ENCODE measurements around the gene UNC5C.

The UNC5C gene

DNA sequence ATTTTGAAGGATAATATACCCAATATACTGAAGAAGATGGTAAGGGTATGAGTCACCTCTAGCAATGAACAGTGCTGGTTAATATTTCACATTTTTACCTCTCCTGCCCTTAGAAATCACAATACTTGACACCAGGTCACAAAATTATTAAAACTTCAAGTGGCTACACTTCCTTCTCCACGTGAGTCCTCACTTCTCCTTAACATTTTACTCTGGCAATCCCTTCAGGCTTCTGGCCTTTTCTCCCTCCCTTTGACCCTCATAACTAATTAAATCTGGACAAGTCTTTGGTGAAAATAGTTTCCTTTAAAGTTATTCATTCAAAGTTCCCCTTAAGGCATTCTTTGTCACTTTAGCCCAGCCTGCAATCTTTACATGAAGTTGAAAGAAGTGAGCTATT lies 190.4 kb downstream of the UNC5C start:
- Histone ChIP-seq H2BK5ac (ENCODE audit: low read depth, low read length, poor library complexity) (no peak overlapping the region), H4K12ac (ENCODE audit: low read depth, low read length) (no peak overlapping the region), H3K27ac (ENCODE audit: low read depth, low read length) (no peak overlapping the region), H3K9ac (ENCODE audit: low read length) (no peak overlapping the region), H4K91ac (ENCODE audit: low read depth, low read length) (no peak overlapping the region), H3K79me2 (ENCODE audit: control insufficient read depth, insufficient read depth, low read length, poor library complexity) (no peaks in the 10 kb centered on the region), H3K4me1 (ENCODE audit: control insufficient read depth in 1 of 2, insufficient read depth in 2 of 2, low read length in 2 of 2) (no peaks in the 10 kb centered on the region), H3K23ac (ENCODE audit: low read length) (no peak overlapping the region), H2AK5ac (ENCODE audit: low read length) (no peak overlapping the region), H3K18ac (ENCODE audit: low read length) (no peak overlapping the region), H2AFZ (ENCODE audit: insufficient read depth, low read length, poor library complexity) (no peak overlapping the region), H2BK120ac (ENCODE audit: insufficient read depth, low read length, poor library complexity) (no peak overlapping the region), H4K8ac (ENCODE audit: low read depth, low read length) (no peak overlapping the region), H3K14ac (ENCODE audit: low read length) (no peak overlapping the region), H3K4ac (ENCODE audit: low read depth, low read length) (no peak overlapping the region), H3K79me1 (ENCODE audit: low read length) (no peaks in the 10 kb centered on the region), H3K36me3 (ENCODE audit: control insufficient read depth in 1 of 2, insufficient read depth in 2 of 2, low read length in 2 of 2) (peaks cover 3 to 4% of the 10 kb centered on the region in 2 experiments), H3K4me3 (ENCODE audit: low read depth, low read length) (no peak overlapping the region), H2BK12ac (ENCODE audit: low read length) (no peak overlapping the region), H3K27me3 (ENCODE audit: insufficient read depth, low read length) (no peaks in the 10 kb centered on the region), H3K4me2 (ENCODE audit: low read length) (no peak overlapping the region), H3K9me3 (ENCODE audit: insufficient read depth, low read depth, low read length) (no peaks in the 10 kb centered on the region)
- peak in 1 of 2 donors; percentile 6 for DNase-seq
- WGBS (ENCODE audit: extremely low coverage, insufficient coverage, insufficient read length) = no CpG with 5 or more reads among the region's 1 CpG

DNA sequence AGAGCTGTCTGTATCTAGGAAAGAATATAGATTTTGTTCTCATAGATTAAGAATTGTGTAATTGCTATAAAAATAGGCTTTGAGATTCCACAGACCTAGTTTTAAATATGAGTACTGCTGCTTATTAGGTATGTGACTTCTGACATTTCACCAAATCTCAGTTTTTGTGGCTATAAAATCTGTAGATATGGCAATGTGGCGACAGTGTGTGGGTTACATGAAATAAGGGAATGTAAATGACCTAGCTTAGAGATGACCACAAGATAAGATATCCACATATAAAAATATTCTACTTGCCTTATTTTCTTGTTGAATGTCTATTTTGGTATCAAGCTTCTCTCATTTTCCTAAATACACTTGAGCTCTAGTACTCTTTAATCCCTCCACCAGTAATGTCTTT lies 193.8 kb downstream of the UNC5C start:
- Histone ChIP-seq H3K4me1 (ENCODE audit: control insufficient read depth in 1 of 2, insufficient read depth in 2 of 2, low read length in 2 of 2) (peaks cover 5% of the 10 kb centered on the region in 2 experiments), H4K8ac (ENCODE audit: low read depth, low read length) (no peak overlapping the region), H3K27me3 (ENCODE audit: insufficient read depth, low read length) (no peaks in the 10 kb centered on the region), H3K4me3 (ENCODE audit: low read depth, low read length) (no peak overlapping the region), H3K79me2 (ENCODE audit: control insufficient read depth, insufficient read depth, low read length, poor library complexity) (no peaks in the 10 kb centered on the region), H3K4ac (ENCODE audit: low read depth, low read length) (no peak overlapping the region), H2BK12ac (ENCODE audit: low read length) (no peak overlapping the region), H3K18ac (ENCODE audit: low read length) (no peak overlapping the region), H3K9me3 (ENCODE audit: insufficient read depth, low read depth, low read length) (no peaks in the 10 kb centered on the region), H3K23ac (ENCODE audit: low read length) (no peak overlapping the region), H2AK5ac (ENCODE audit: low read length) (no peak overlapping the region), H3K27ac (ENCODE audit: low read depth, low read length) (no peak overlapping the region), H2AFZ (ENCODE audit: insufficient read depth, low read length, poor library complexity) (no peak overlapping the region), H4K91ac (ENCODE audit: low read depth, low read length) (no peak overlapping the region), H3K36me3 (ENCODE audit: control insufficient read depth in 1 of 2, insufficient read depth in 2 of 2, low read length in 2 of 2) (peaks cover 3 to 4% of the 10 kb centered on the region in 2 experiments), H3K4me2 (ENCODE audit: low read length) (no peak overlapping the region), H3K79me1 (ENCODE audit: low read length) (no peaks in the 10 kb centered on the region), H2BK5ac (ENCODE audit: low read depth, low read length, poor library complexity) (no peak overlapping the region), H2BK120ac (ENCODE audit: insufficient read depth, low read length, poor library complexity) (no peak overlapping the region), H3K9ac (ENCODE audit: low read length) (no peak overlapping the region), H4K12ac (ENCODE audit: low read depth, low read length) (no peak overlapping the region), H3K14ac (ENCODE audit: low read length) (no peak overlapping the region)
- no CpG with 5 or more reads among the region's 1 CpG for WGBS (ENCODE audit: extremely low coverage, insufficient coverage, insufficient read length)
- no peak for DNase-seq

DNA sequence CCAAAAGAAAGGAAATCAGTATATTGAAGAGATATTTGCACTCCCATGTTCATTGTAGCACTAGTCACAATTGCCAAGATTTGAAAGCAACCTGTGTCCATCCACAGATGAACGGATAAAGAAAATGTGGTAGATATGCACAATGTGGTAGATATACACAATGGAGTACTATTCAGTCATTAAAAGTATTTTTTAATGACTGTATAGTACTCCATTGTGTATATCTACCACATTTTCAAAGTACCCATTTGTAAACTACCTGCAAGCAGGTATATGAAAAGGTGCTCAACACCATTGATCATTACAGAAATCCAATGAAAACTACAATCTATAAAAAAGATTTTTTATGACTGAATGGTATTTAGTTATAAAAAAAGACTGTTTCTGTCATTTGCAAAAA lies 200.4 kb downstream of the UNC5C start:
- Histone ChIP-seq H3K4me1 (ENCODE audit: control insufficient read depth in 1 of 2, insufficient read depth in 2 of 2, low read length in 2 of 2) (peaks cover 5% of the 10 kb centered on the region in 2 experiments), H2BK120ac (ENCODE audit: insufficient read depth, low read length, poor library complexity) (no peak overlapping the region), H3K18ac (ENCODE audit: low read length) (no peak overlapping the region), H3K4me2 (ENCODE audit: low read length) (no peak overlapping the region), H4K12ac (ENCODE audit: low read depth, low read length) (no peak overlapping the region), H2BK12ac (ENCODE audit: low read length) (no peak overlapping the region), H4K91ac (ENCODE audit: low read depth, low read length) (no peak overlapping the region), H3K9me3 (ENCODE audit: insufficient read depth, low read depth, low read length) (no peaks in the 10 kb centered on the region), H2BK5ac (ENCODE audit: low read depth, low read length, poor library complexity) (no peak overlapping the region), H3K4ac (ENCODE audit: low read depth, low read length) (no peak overlapping the region), H3K27ac (ENCODE audit: low read depth, low read length) (no peak overlapping the region), H2AFZ (ENCODE audit: insufficient read depth, low read length, poor library complexity) (no peak overlapping the region), H4K8ac (ENCODE audit: low read depth, low read length) (no peak overlapping the region), H3K23ac (ENCODE audit: low read length) (no peak overlapping the region), H3K79me2 (ENCODE audit: control insufficient read depth, insufficient read depth, low read length, poor library complexity) (no peaks in the 10 kb centered on the region), H3K79me1 (ENCODE audit: low read length) (no peaks in the 10 kb centered on the region), H3K9ac (ENCODE audit: low read length) (no peak overlapping the region), H3K14ac (ENCODE audit: low read length) (no peak overlapping the region), H3K27me3 (ENCODE audit: insufficient read depth, low read length) (no peaks in the 10 kb centered on the region), H3K4me3 (ENCODE audit: low read depth, low read length) (no peak overlapping the region), H3K36me3 (ENCODE audit: control insufficient read depth in 1 of 2, insufficient read depth in 2 of 2, low read length in 2 of 2) (no peaks in the 10 kb centered on the region), H2AK5ac (ENCODE audit: low read length) (no peak overlapping the region)
- WGBS (ENCODE audit: extremely low coverage, insufficient coverage, insufficient read length) = no CpG with 5 or more reads among the region's 1 CpG
- DNase-seq = no peak

DNA sequence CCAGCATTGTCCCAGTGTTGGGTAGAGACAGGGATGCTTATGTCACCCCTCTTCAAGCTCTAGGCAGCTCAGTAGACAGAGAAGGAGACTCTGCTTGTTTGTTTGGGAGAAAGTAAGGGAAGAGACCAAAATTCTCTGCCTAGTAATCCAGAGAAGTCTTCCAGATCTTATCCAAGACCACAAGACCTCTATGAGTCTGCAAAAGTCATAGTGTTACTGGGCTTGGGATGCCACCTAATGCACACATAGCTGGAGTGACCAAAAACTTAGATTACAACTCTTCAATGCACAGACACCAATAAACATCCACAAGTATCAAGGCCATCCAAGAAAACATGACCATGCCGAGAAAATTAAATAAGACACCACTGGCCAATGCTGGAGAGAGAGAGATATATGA lies 205.5 kb downstream of the UNC5C start:
- H2BK5ac ChIP-seq (ENCODE audit: low read depth, low read length, poor library complexity) = no peak overlapping the region
- H4K8ac ChIP-seq (ENCODE audit: low read depth, low read length) = no peak overlapping the region
- no peak overlapping the region for H4K12ac ChIP-seq (ENCODE audit: low read depth, low read length)
- no peaks in the 10 kb centered on the region for H3K27me3 ChIP-seq (ENCODE audit: insufficient read depth, low read length)
- H3K23ac ChIP-seq (ENCODE audit: low read length) = no peak overlapping the region
- WGBS (ENCODE audit: extremely low coverage, insufficient coverage, insufficient read length) = no CpG with 5 or more reads among the region's 1 CpG
- no peak overlapping the region for H2BK120ac ChIP-seq (ENCODE audit: insufficient read depth, low read length, poor library complexity)
- no peak for DNase-seq
- H3K4me3 ChIP-seq (ENCODE audit: low read depth, low read length) = no peak overlapping the region
- no peak overlapping the region for H3K4me2 ChIP-seq (ENCODE audit: low read length)
- H4K91ac ChIP-seq (ENCODE audit: low read depth, low read length) = no peak overlapping the region
- no peak overlapping the region for H3K9ac ChIP-seq (ENCODE audit: low read length)
- H3K27ac ChIP-seq (ENCODE audit: low read depth, low read length) = no peak overlapping the region
- H2AK5ac ChIP-seq (ENCODE audit: low read length) = no peak overlapping the region
- no peak overlapping the region for H3K18ac ChIP-seq (ENCODE audit: low read length)
- H2BK12ac ChIP-seq (ENCODE audit: low read length) = no peak overlapping the region
- no peak overlapping the region for H3K4ac ChIP-seq (ENCODE audit: low read depth, low read length)
- peaks cover 0 to 5% of the 10 kb centered on the region in 2 experiments for H3K36me3 ChIP-seq (ENCODE audit: control insufficient read depth in 1 of 2, insufficient read depth in 2 of 2, low read length in 2 of 2)
- H3K4me1 ChIP-seq (ENCODE audit: control insufficient read depth in 1 of 2, insufficient read depth in 2 of 2, low read length in 2 of 2) = no peaks in the 10 kb centered on the region
- H3K79me1 ChIP-seq (ENCODE audit: low read length) = no peaks in the 10 kb centered on the region
- no peak overlapping the region for H3K14ac ChIP-seq (ENCODE audit: low read length)
- no peak overlapping the region for H2AFZ ChIP-seq (ENCODE audit: insufficient read depth, low read length, poor library complexity)
- H3K79me2 ChIP-seq (ENCODE audit: control insufficient read depth, insufficient read depth, low read length, poor library complexity) = no peaks in the 10 kb centered on the region
- no peaks in the 10 kb centered on the region for H3K9me3 ChIP-seq (ENCODE audit: insufficient read depth, low read depth, low read length)
